Right lobe of liver (tissue), 4 donors: ENCODE measurements around the gene VWA5B1.

Experiments used
- CTCF ChIP-seq, 4 donors: fragments of 200-600 bp in 3 of 4; fragments of 450-650 bp in 1 of 4; IDR thresholded peaks; one replicate each; pipeline versions ENCODE4 v1.5.1 to v1.8.0; 2016 to 2022; ENCODE audit warnings: antibody characterized with exemption in 4 of 4, mild to moderate bottlenecking in 2 of 4
- POLR2A ChIP-seq: fragments of 450-650 bp; IDR thresholded peaks from one replicate; pipeline ENCODE4 v1.6.1; 2017; ENCODE audit warnings: antibody characterized with exemption, mild to moderate bottlenecking
- donor health status: DM: no; HTN: no; CAD: no.
- donor health status: DM: no; HTN: no; CAD: no.
- donor health status: DM: no; HTN: yes; CAD: no.

GRCh38 chr1:20383631-20384030, 93.0 kb downstream of the VWA5B1 start:
- TF ChIP-seq CTCF (IDR thresholded peaks at IDR 0.05): no peak
- TF ChIP-seq POLR2A: no peak
